Bone marrow (tissue), 2 donors: Measurements from ENCODE around the gene SDK2.

ENCODE experiments used
- DNase-seq, 2 donors: peaks; one replicate each; lab custom pipeline; 2025; lab: John Stamatoyannopoulos, UW

The SDK2 gene

DNA sequence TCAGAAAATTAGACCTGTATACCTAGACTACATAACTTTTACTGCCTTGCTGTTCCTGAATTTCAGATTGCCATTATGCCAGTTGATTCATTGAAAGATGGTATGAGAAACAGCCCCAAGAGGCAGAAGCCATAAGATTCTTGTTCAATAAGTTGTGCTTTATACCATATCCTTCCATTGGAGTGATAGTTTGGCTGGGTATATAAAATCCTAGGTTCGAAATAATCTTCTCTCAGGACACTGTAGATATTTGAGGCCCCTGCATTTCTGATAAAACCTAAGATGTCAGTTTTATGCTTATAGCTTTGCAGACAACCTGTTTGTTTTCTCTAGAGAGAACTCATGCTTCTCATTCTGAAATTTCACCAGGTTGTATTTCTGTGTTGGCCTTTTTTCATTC is 9.6 kb upstream of the SDK2 start:
- DNase-seq, result no peak

DNA sequence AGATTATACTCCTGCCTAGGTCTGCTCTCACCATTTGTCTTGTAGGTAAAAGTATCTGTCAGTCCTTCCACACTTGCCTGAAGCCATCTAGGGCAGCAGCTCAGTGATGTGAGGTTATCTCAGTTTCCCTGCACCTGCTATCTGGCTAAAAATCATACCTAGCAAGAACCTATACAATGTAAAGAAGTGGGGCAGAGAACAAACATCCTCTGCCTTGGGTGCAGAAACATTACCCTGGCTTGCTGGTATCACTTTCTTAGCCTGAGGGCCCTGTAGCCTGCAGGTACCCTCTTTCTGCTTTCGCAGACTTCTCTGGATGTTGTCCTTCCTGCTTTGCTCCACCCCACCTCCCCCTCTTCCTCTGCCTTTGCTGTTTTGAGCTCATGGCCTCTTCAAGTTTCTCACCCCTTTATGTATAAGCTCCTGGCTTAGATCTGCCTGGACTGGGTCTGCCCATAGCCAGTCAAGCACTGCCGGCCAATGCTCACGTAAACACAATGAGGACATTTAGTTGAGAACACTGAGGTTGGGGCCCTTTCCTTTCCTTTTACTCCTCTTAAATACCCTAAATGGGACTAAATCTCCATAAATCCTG is 8.7 kb upstream of the SDK2 start:
- DNase-seq, result no peak

DNA sequence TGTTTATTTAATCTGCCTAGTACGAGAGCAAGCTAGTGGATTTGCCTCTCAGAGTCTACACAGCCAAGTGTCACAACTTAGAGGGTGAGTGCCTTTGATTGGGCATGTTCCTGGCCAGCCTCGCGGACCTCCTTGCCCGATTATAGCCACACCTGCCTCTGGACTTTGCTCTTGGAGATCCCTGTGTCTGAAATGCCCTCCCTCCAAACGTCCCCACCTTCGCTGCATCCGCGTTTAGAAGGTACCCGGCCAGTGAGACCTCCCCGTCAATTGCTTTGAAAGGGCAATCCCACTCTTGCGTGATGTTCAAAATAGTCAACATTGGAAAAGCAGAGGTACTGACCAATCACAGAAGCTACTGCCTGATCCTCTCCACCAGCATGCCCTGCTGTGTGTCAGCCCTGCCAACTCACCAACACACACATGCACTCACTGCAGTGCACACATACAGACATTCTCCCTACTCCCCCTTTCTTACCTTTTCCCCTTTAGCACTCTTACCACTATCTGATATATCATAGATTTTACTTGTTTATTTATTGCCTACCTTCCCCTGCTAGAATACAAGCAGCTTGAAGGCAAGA is 6.5 kb upstream of the SDK2 start:
- no peak for DNase-seq

DNA sequence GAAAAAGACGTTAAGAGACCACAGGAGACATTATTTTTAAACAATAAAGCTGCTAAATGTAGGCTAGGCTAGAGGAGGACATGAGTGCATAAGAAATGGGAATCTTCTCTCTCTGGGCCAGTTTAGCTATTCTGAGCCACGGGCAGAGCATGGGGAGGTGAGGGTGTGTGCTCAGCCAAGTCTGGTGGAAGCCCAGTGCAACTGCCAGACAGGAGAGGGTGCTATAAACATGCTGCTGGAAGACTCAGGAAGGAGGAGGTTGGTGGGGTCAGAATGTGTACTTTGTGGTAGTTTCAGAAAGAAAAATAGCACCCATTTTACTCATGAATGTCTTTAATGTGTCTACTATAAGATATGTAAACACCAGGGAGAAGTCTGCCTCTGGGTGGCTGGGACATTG is 5.9 kb upstream of the SDK2 start:
- no peak for DNase-seq

DNA sequence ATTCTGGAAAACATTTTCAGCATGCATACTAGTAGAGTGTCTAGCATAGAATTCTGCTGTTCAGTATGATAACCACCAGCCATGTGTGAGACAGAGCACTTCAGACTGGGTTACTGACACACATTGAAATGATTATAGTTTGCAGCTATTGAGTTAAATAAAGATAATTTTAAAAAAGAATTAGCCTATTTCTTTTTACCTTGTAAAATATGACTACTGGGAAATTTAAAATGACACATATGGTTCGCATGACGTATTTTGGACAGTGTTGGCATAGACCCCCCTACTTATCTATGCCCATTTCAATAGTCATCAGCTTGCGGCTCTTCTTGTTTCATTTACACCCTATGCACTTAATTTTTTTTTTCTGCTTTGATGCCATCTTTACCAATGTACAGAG is 4.7 kb upstream of the SDK2 start:
- no peak for DNase-seq

DNA sequence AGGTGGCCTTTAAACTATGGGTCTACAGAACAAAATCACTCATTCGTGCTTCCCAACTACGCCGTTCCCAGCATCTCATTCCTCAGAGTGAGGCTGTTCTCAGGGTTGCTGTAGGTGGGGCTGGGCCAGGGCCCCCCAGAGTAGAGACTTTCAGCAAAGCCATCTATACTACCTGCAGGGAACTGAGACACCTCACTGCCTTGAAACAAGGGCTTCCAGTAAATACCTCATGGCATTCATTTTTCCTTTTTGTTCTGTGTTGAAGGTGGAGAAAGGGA is 4.2 kb upstream of the SDK2 start:
- no peak for DNase-seq

DNA sequence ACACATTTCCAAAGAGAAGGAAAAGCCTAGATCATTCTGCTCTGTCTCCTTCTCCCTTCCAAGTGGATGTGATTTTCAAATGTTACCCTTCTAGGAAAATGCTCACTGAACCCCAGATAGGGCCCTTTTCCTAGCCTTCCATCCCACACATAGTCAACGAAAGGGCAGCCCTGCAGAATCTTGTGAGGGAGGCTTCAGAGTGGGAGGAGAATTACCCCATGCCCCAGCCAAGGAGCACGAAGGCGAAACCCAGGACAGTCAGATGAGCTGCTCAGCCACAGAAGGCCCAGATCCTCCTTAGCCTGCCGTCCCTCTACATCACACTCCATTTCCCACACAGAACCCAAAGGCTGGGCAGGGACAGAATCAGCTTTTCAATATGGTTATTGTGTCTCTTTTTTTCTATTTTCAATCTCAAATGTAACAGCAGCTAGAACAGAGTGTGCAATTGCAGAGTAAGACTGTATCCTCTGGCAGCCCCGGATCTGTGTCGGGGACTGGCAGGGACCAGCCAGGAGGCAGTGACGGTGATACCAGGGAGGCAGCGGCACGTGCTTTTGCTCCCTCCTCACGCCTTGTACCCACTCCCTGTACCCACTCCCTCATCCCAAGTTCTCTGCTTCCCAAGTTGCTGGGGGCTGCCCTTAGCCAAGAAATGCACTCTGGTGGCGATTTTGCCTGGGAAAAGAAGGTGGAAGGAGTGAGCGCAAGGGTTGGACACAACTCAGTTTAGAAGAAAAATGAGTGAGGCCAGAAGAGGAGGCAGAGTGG is 3.7 kb upstream of the SDK2 start:
- no peak for DNase-seq

DNA sequence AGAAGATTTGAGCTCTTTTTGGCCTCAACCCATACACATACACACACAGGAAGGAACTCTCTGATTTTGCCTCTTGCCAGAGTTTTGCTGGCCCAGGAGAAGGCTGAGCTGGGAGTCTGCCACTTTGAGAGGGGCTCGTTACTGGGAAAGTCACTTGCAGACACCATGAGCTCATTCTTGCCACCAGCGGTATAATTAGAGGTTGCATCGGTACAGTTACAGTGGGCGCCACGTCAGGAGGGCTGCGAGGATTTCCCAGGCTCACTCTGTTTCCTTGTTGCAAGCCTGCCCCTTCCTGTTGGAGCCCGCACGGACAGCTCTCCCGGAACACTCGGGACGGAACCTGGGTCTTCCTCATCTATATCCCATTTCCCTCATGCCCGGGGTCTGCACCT is 3.1 kb upstream of the SDK2 start:
- DNase-seq, result no peak

DNA sequence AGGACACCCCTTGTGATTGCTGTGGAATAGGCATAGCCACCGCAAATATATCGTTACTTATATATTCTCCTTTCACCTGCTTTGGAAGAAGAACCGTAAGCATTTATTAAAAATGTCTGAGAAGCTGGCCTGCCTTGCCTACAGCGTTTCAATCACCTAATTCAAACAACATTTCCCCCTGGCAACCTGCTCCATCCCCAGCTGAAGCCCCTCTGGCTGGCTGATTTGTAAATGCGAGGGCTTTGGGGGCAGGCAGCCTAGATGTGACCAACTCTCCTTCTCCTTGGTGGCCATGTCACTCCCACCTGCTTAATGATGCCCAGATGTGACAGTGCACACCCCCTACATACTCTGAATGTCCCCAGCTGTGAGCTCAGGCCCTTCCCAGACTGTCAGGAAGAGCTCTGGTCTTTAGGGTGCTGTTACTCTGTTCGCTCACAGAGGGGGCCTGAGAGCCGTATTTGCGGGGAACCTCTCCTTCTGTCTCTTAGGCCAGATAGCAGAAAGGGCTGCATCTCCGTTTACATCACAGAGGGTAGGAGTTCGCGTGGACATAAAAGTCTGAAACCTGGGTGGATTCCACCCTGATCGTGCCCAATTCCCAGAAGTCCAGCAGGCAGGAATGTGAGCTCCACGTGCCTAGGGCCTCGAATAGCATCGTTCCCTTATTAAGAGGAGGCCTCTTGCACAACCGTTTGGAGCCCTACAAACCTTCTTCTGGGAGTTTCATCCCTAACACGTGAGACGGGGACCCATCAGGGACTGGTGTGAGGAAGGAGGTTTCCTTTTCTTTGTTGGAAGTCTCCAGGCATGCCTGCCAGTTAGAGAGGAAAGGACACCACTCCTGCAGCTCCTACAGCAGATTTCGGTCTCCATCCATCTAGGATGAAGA is 2.4 kb upstream of the SDK2 start:
- DNase-seq, result no peak

DNA sequence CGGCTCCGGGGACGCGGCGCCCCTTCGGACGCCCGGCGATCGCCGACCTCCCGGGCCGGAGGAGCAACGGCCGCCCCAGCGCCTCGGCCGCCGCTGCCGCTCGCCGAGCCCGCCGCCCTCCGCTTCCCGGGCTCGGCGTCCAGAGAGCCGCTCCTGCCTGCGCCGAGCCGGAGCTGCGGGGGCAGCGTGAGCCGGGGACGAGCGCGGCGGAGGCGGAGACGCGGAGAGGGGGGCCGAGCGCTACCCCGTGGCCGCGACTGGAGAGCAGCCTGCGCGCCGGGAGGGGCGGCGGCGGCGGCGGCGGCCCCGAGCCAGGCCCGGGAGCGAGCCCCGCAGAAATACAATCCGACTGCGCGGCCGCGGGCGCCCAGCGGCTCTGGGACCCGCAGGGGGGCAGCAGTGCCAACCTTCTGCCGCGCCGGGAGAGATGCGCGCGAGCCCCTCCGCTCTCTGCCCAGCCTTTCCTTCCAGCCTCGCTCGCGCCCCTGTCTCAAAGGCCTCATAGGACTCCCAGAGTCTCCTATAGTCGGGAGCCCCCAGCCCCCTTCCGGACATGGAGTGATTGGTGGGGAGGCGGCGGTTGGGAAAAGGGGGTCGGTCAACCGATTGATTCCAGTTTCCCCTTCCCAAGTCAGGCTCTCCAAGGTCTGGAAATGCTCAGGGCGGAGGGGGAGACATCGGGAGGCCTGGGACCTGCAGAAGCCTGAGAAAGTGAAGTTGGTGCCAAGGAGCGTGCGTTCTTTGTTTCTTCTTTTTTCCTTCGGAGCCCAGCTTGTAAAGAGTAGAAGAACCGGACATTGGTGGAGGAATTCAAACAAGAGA is 1.0 kb upstream of the SDK2 start:
- DNase-seq, result no peak

DNA sequence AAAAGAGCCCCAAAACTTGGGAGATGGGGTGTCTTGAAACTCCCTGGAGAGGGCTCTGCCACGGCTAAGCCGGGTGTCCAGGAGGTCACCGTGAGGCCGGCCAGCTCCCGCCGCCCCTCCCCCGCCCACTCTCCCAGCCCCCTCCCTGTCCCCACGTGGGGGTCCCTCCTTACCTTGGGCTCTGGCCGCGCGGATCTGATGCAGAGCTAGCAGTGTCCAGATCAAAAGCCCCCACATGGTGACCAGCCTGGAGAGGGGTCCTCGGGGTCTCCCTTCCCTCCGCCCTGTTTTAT is 447 bp downstream of the SDK2 start:
- no peak for DNase-seq

DNA sequence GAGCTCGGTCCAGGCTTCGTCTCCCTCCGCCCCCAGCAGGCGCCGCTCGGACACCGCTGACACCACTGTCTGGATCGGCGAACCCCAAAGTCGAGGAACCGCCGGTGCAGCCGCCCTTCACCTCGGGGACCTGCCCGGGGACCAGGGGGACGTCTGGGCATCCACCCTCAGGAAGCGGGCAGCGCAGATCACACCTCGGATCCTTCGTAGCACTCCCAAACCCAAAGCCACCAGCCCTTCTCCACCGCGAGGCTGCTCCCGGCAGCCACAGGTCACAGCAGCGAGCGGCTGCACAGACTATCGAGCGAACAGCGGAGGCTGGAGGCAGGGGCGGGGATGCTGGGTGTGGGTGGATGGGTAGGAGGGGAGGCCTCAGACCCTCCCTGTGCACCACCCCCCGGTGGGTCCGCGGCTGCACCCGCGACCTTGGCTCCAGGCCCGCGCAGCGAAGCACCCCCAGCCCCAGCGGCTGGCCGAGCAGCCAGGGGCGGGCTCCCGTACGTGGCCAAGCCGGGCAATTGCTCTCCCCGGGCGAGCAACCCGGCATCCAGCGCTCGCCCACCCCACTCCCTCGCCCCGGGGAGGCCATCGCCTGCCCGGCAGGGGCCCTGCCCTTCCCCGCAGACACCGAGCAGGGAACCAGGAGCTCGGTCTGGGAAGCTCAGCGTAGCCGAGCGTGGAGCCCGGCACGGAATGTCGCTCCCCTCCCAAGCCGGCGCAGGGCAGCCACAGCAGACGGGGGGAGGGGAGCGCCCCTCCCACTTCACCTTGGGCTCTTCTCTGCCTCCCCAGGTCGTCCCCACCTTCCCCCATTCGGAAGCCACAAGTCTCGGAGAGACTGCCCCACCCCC is 1.0 kb downstream of the SDK2 start:
- DNase-seq, result peak in 1 of 2 donors; percentile 44

DNA sequence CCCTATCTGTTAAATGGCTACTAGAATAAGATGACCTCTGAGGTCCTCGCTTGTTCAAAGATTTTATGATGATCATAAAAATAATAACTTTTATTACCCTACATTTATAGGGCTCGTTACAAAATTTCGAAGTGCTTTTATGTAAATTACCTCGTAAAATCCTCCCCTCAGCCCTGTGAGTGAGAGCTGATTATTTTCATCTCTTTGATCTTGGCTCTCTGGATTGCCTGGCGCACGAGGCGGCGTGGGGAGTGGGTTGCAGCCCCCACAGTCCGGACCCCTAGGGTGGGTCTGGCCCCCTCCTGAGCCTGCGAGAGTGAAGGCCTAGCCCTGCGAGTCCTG is 1.6 kb downstream of the SDK2 start:
- DNase-seq, result no peak

DNA sequence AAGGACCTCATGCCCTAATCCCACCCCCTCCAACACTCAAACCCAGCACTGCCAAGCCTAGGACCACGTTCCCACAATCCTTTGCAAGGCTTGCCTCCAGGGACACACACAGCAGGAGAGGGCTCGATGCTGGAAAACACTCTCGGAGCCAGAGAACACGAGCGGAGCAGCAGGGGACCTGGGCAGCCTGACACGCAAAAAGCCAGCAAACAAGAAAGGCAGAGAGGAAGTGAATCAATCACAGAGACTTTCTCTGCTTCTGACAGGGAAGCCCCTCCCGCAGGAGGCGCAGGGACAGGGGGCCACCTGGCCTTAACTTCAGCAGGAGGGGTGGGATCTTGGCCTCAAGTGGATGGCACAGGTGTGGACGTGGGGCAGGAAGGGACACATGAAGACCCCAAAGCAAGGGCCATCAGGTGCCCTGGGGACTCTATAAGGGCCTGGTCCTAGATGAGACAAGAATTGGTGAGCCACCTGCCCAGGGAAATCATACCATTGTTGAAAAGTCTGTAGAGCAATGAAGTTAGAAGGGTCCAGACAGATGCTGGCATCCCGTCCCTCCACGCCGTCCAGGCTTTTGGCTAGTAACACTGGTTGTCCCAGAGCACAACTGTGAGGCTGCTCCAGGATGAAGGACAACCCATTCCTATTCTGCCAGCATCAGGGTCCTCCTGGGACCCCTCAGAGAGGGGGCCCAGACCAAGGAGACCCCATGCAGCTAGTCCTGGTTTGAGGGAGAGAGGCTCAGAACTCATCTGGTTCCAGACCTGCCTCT is 2.2 kb downstream of the SDK2 start:
- DNase-seq, result no peak

DNA sequence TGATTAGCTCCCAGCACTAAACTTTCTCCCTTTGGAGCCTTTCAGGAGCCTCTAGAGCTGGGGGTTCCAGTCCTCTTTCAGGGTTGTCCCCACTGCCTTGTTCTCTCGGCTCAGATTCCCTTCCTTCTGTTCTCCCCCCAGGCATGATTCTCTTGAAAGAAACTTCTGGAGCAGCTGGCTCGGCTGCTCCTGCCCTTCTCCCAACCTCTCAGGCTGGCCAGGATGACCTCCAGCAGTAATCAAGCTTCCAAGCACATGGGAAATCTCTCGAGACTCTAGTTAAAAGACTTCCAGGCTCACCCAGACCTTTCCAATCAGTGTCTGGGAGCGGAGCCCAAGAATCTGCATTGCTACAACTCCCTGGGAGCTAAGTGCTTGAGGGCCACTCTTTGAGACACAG is 3.6 kb downstream of the SDK2 start:
- no peak for DNase-seq

DNA sequence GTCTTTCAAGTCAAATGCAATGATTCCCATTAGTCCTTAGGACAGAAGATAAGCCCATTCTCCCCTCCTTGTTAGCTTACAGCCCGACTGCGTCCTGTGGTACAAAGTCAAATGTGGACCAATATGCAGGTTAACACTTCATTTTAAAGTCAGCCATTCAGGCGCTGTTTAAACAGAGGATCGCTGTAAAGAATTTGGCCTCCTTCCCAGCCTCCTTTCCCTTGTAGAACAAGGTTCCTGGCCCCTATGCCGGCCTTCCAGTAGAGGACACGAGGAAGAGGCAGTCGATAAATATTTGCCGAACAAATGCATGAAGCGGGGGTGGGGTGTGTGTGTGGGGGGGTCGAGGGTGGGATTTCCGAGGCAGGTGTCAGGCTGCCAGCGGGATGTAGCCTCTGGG is 4.3 kb downstream of the SDK2 start:
- DNase-seq, result no peak

DNA sequence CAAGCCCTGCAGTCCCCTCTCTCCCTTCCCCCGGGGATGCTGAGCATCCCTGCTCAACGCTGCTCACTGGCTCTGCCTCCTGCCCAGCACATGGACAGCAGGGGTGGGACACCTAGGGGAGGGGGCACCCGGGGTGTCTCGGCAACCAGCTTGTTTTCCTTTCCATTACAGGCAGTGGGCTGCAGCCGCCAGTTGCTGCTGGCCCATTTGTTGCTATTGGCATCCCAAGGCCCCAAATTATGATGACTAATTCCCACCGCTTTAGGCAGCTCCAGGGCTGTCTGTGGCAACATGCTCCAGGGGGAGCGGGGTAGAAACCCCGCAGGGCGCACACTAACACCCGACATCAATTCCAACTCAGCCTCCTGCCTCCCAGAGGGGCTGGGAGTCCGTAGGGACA is 4.9 kb downstream of the SDK2 start:
- DNase-seq, result no peak

DNA sequence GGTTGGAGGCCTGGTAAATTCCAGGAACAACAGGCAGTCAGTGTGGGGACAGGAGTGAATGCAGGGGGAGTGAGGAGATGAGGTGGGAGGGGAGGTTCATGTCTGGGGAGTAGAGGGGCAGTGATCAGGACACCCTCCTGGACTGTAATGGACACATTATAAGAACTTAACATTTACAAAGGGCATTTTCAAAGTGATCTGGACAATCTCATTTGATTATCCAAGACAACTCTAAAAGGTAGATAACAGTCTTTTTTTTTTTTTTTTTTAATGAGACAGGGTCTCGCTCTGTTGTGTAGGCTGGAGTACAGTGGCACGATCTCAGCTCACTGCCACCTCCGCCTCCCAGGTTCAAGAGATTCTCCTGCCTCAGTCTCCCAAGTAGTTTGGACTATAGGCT is 5.7 kb downstream of the SDK2 start:
- no peak for DNase-seq

DNA sequence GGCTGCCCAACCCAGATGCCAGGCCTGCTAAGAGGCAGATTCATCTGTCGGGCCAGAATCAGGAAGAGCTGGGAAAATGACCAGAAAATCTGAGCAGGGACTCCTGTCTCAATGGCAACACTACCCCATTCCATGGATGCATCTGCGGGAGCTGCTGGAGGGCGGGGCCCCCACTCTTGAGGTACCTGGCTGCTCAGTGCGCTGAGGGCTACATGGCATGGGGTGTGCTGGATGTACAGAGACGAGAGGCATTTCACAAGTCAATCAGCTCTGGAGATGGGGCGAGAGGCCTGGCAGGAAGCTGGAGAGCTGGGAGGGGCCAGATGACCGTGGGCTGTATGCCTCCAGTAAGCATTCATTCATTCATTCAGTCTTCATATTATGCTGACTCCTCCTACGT is 6.4 kb downstream of the SDK2 start:
- DNase-seq, result no peak

DNA sequence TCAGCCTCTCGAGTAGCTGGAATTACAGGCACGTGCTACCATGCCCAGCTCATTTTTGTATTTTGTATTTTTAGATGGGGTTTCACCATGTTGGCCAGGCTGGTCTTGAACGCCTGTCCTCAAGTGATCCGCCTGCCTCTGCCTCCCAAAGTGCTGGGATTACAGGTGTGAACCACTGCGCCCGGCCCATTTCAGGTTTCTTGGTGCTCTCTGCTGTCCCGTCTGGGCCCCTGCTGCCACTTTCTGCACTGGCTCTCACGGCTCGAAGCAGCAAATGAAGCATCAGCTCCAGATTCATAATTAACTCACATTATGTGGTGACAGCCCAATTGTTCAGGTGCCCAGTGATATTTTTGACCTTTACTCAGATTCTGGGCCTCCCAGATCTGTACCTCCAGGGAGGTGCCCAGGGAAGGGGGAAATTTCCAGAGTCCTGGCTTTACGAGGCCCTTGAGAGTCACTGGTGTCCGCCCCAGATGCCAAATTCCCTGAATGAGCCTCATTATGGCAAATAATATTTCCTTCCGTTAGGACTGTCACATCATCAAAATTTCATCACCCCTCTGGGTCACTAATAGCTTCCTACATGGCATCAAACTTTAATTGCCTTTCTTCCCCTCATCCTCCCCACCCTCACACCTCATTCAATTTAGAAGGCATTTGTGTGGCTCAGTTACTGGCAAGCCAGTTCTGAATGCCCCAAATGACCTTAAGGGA is 9.0 kb downstream of the SDK2 start:
- no peak for DNase-seq
